B cell (primary cell): ENCODE data around the gene WIPF1. TPM values are rescaled to one million over a fixed set of nuclear protein-coding genes. Genes with fewer than 3 reads are reported as not detected.

Source experiments
- ATAC-seq: fragments of 200-7000 bp; cut with Tn5 transposase; one replicate; pipeline ENCODE4 v1.10.0; 2021; ENCODE audit warnings: low read depth, mild to moderate bottlenecking, moderate number of reproducible peaks, moderate library complexity
- CTCF ChIA-PET: fragments of 350-600 bp; sonication (Branson Sonifier 250); formaldehyde crosslinking; loops from one replicate; lab custom pipeline; 2021; ENCODE audit warnings: antibody characterized with exemption, inconsistent platforms; lab: Charles Lee
- POLR2A ChIA-PET: fragments of 350-600 bp; sonication (Branson Sonifier 250); formaldehyde crosslinking; loops from one replicate; lab custom pipeline; 2021; ENCODE audit warnings: antibody characterized with exemption; lab: Charles Lee
- DNase-seq: peaks from one replicate; pipeline ENCODE4 v3.0.0; 2013
- H2AFZ ChIP-seq: 2 replicates; pipeline ENCODE4 v1.6.1; 2012; ENCODE audit warnings: mild to moderate bottlenecking, low read depth, low read length; ENCODE audit not compliant: insufficient read depth, poor library complexity, severe bottlenecking
- H3K27ac ChIP-seq, 2 donors: 1 replicate in 1 of 2; 2 replicates in 1 of 2; pipeline ENCODE4 v1.5.1; 2012 to 2013; ENCODE audit warnings: low read length in 2 of 2, mild to moderate bottlenecking in 2 of 2, moderate library complexity in 1 of 2
- H3K27me3 ChIP-seq, 4 experiments: fragments of 200-600 bp in 1 of 4; sonication (generic) in 1 of 4; replicated peaks in 1 of 4; 1 replicate in 2 of 4; 2 replicates in 2 of 4; pipeline versions ENCODE4 v1.6.1 to v1.7.0; 2013 to 2016; ENCODE audit warnings: low read length in 3 of 4, mild to moderate bottlenecking in 2 of 4, mixed read lengths in 1 of 4, moderate library complexity in 1 of 4; ENCODE audit not compliant: insufficient read depth in 4 of 4, control insufficient read depth in 3 of 4; ENCODE audit errors: control extremely low read depth in 1 of 4
- H3K36me3 ChIP-seq, 2 experiments: replicated peaks in 1 of 2; 1 replicate in 1 of 2; 2 replicates in 1 of 2; pipeline versions ENCODE4 v1.6.1 to v1.7.1; 2013; ENCODE audit warnings: low read length in 1 of 2; ENCODE audit not compliant: insufficient read depth in 2 of 2, control insufficient read depth in 1 of 2; ENCODE audit errors: control extremely low read depth in 1 of 2, extremely low read depth in 1 of 2
- H3K4me1 ChIP-seq, 2 donors: fragments of 200-600 bp in 1 of 2; sonication (generic) in 1 of 2; 1 replicate in 1 of 2; 2 replicates in 1 of 2; pipeline versions ENCODE4 v1.5.1 to v1.6.1; 2013 to 2017; ENCODE audit warnings: low read length in 2 of 2; ENCODE audit not compliant: control insufficient read depth in 2 of 2, insufficient read depth in 2 of 2
- H3K4me2 ChIP-seq: replicated peaks from 2 replicates; pipeline ENCODE3; 2012; ENCODE audit warnings: mild to moderate bottlenecking, low read depth, low read length; ENCODE audit not compliant: poor library complexity, severe bottlenecking
- H3K4me3 ChIP-seq, 5 experiments: fragments of 200-600 bp in 1 of 5; sonication (generic) in 1 of 5; 1 replicate in 3 of 5; 2 replicates in 2 of 5; pipeline versions ENCODE4 v1.5.1 to v1.7.0; 2011 to 2016; ENCODE audit warnings: low read length in 4 of 5, mild to moderate bottlenecking in 4 of 5, low read depth in 2 of 5, control low read depth in 1 of 5, moderate library complexity in 1 of 5; ENCODE audit not compliant: insufficient read depth in 1 of 5; ENCODE audit errors: control extremely low read depth in 1 of 5, extremely low read depth in 1 of 5
- H3K79me2 ChIP-seq: fragments of 200-600 bp; sonication (generic); one replicate; pipeline ENCODE4 v1.6.0; 2016; ENCODE audit warnings: low read length; ENCODE audit not compliant: control insufficient read depth, insufficient read depth
- H3K9ac ChIP-seq: fragments of 200-600 bp; sonication (generic); 2 replicates; pipeline ENCODE4 v1.6.1; 2017; ENCODE audit warnings: mild to moderate bottlenecking, low read length, moderate library complexity
- H3K9me3 ChIP-seq, 3 donors: one replicate each; pipeline versions ENCODE4 v1.6.1 to v1.7.1; 2013; ENCODE audit warnings: low read length in 2 of 3; ENCODE audit not compliant: control insufficient read depth in 2 of 3, insufficient read depth in 1 of 3; ENCODE audit errors: control extremely low read depth in 1 of 3
- H4K20me1 ChIP-seq: 2 replicates; pipeline ENCODE4 v1.6.0; 2012; ENCODE audit warnings: mild to moderate bottlenecking, low read length; ENCODE audit not compliant: insufficient read depth, control insufficient read depth, poor library complexity, severe bottlenecking
- H3K27ac Mint-ChIP-seq: one replicate; pipeline ENCODE4 v1.8.0; 2021; ENCODE audit warnings: mixed read lengths
- H3K27me3 Mint-ChIP-seq: one replicate; pipeline ENCODE4 v1.8.0; 2021; ENCODE audit warnings: mixed read lengths
- H3K4me1 Mint-ChIP-seq: one replicate; pipeline ENCODE4 v1.8.0; 2021; ENCODE audit warnings: mixed read lengths
- H3K4me3 Mint-ChIP-seq: one replicate; pipeline ENCODE4 v1.8.0; 2021; ENCODE audit warnings: mixed read lengths
- H3K9me3 Mint-ChIP-seq: one replicate; pipeline ENCODE4 v1.8.0; 2022; ENCODE audit warnings: mixed read lengths; ENCODE audit not compliant: insufficient read depth
- EZH2 ChIP-seq: IDR thresholded peaks from 2 replicates; pipeline ENCODE4 v1.6.1; 2012; ENCODE audit warnings: borderline replicate concordance, low read depth, mild to moderate bottlenecking, moderate library complexity, low read length; ENCODE audit not compliant: insufficient read depth, poor library complexity, severe bottlenecking
- WGBS: methylation state at CpG from one replicate; pipeline ENCODE4 v1.1.5; 2013; ENCODE audit warnings: missing lambda C conversion rate; ENCODE audit not compliant: insufficient coverage; 5-methylcytosine and 5-hydroxymethylcytosine counted together
- intact Hi-C: fragments of 100-400 bp; cut with micrococcal nuclease; formaldehyde crosslinking; loops from one replicate; pipeline ENCODE4 v1.10.0; 2022
- polyA plus RNA-seq: library from polyadenylated mRNA; depleted of rRNA; stranded (reverse); fragments of >200 nt; gene quantifications from 2 replicates; pipeline ENCODE4 v1.2.3, GENCODE V29; 2012
- total RNA-seq, 2 donors: library from RNA; stranded (reverse); fragments of 120-200 nt in 1 of 2; gene quantifications; 1 replicate in 1 of 2; 2 replicates in 1 of 2; pipeline versions ENCODE4 v1.2.3 to v1.2.4, GENCODE V29; 2013 to 2022
- TF ChIP-seq, protein P1 (sequence below): fragments of 200-600 bp; IDR thresholded peaks from one replicate; pipeline ENCODE4 v1.8.0; 2022; ENCODE audit warnings: antibody characterized with exemption, mild to moderate bottlenecking

WIPF1 gene
- total and polyA plus RNA-seq, 2 donors (not counting 1 experiment from before 2014, with no cell fraction given): 137 to 390 TPM

- peak overlapping the region; percentile 98 for H3K27ac Mint-ChIP-seq
- ChIA-PET POLR2A (no interaction called here), CTCF (interaction anchor here (1.3 to 24.3 kb wide), 3 partner anchors 14 to 79 kb away, joined by 4 to 384 read pairs (median 5); no protein-coding TSS in a partner anchor)
- Histone ChIP-seq H4K20me1 (no peaks in the 10 kb centered on the region), H3K27ac (peak overlapping the region; percentile 75 to 94), H3K27me3 (no peaks in the 10 kb centered on the region), H3K9ac (peak overlapping the region; percentile 39), H3K4me3 (no peak overlapping the region), H3K4me1 (peaks cover 68 to 73% of the 10 kb centered on the region in 2 donors), H3K36me3 (peaks cover 2 to 8% of the 10 kb centered on the region in 2 experiments), H3K9me3 (no peaks in the 10 kb centered on the region), H3K4me2 (peak overlapping the region; percentile 50), H3K79me2 (peaks cover 95% of the 10 kb centered on the region), H2AFZ (no peak overlapping the region)
- H3K9me3 Mint-ChIP-seq: no peaks in the 10 kb centered on the region
- ATAC-seq (no peak), DNase-seq (no peak)
- peak overlapping the region; percentile 29 for H3K4me3 Mint-ChIP-seq
- peaks cover 86% of the 10 kb centered on the region for H3K4me1 Mint-ChIP-seq
- intact Hi-C loops: no loop called here
- H3K27me3 Mint-ChIP-seq: no peaks in the 10 kb centered on the region
- 61% methylated on average over 1 of the region's 3 CpGs for WGBS
- TF ChIP-seq, protein P1, sequence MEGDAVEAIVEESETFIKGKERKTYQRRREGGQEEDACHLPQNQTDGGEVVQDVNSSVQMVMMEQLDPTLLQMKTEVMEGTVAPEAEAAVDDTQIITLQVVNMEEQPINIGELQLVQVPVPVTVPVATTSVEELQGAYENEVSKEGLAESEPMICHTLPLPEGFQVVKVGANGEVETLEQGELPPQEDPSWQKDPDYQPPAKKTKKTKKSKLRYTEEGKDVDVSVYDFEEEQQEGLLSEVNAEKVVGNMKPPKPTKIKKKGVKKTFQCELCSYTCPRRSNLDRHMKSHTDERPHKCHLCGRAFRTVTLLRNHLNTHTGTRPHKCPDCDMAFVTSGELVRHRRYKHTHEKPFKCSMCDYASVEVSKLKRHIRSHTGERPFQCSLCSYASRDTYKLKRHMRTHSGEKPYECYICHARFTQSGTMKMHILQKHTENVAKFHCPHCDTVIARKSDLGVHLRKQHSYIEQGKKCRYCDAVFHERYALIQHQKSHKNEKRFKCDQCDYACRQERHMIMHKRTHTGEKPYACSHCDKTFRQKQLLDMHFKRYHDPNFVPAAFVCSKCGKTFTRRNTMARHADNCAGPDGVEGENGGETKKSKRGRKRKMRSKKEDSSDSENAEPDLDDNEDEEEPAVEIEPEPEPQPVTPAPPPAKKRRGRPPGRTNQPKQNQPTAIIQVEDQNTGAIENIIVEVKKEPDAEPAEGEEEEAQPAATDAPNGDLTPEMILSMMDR: no peak
- no peak for TF ChIP-seq EZH2
These were observed 10.0 kb upstream of the WIPF1 start for GRCh38 chr2:174607584-174607983.

GRCh38 chr2:174606336-174606735, 8.7 kb upstream of the WIPF1 start:
- no peaks in the 10 kb centered on the region for H3K27me3 Mint-ChIP-seq
- ATAC-seq (no peak), DNase-seq (no peak)
- H3K79me2 ChIP-seq: peaks cover 95% of the 10 kb centered on the region
- H4K20me1 ChIP-seq: no peaks in the 10 kb centered on the region
- peak overlapping the region; percentile 11 to 94 for H3K27ac ChIP-seq
- ChIA-PET CTCF (interaction anchor here (0.8 to 24.3 kb wide), 8 partner anchors 10 to 91 kb away, joined by 3 to 384 read pairs (median 4); no protein-coding TSS in a partner anchor), POLR2A (no interaction called here)
- 75% methylated on average over 1 of the region's 3 CpGs for WGBS
- H3K27me3 ChIP-seq: no peaks in the 10 kb centered on the region
- no peak for TF ChIP-seq EZH2
- TF ChIP-seq, protein P1: no peak
- no peaks in the 10 kb centered on the region for H3K9me3 ChIP-seq
- H3K4me1 Mint-ChIP-seq: peaks cover 87% of the 10 kb centered on the region
- H3K4me2 ChIP-seq: peak overlapping the region; percentile 0
- H2AFZ ChIP-seq: peak overlapping the region; percentile 11
- H3K4me1 ChIP-seq: peaks cover 69 to 74% of the 10 kb centered on the region in 2 donors
- H3K9ac ChIP-seq: no peak overlapping the region
- H3K9me3 Mint-ChIP-seq: no peaks in the 10 kb centered on the region
- peaks cover 2 to 12% of the 10 kb centered on the region in 2 experiments for H3K36me3 ChIP-seq
- H3K4me3 ChIP-seq: no peak overlapping the region
- H3K4me3 Mint-ChIP-seq: no peak overlapping the region
- intact Hi-C loops: no loop called here
- H3K27ac Mint-ChIP-seq: peak overlapping the region; percentile 77
